K562 (cell line): ENCODE results near the gene EDARADD. TPM values are rescaled to one million over a fixed set of nuclear protein-coding genes. Genes with fewer than 3 reads are reported as not detected.

Source experiments
- ATAC-seq: fragments of 200-7000 bp; cut with Tn5 transposase; 3 replicates; pipeline ENCODE4 v1.9.1; 2020; ENCODE audit warnings: moderate library complexity
- BruUV-seq: library from RNA; stranded (reverse); fragments of 400-500 nt; replicated peaks from 2 replicates; lab custom pipeline; 2021; lab: Mats Ljungman, UMichigan
- CTCF ChIA-PET: fragments of 300-600 bp; formaldehyde crosslinking; extraction: SDS; loops from one replicate; lab custom pipeline; 2021; ENCODE audit warnings: low intra/inter-chr PET ratio; lab: Yijun Ruan, JAX
- POLR2A ChIA-PET: fragments of 300-600, 350-650 bp; sonication (Branson Sonifier 250); formaldehyde crosslinking; extraction: SDS; loops from one replicate; lab custom pipeline; 2021; ENCODE audit warnings: antibody characterized with exemption, inconsistent platforms; lab: Yijun Ruan, JAX
- DNase-seq, 4 experiments: peaks; one replicate each; pipeline versions ENCODE4 v3.0.0 to v3.0.0-alpha.2; 2011 to 2018; ENCODE audit warnings: low spot score in 3 of 4, mixed read lengths in 3 of 4; ENCODE audit errors: extremely low read depth in 1 of 4
- FAIRE-seq: peaks from 2 replicates; lab custom pipeline; 2011; peaks lifted over from hg19 to GRCh38; lab: Jason Lieb, UNC
- H2AFZ ChIP-seq: 2 replicates; pipeline ENCODE4 v1.6.0; 2011; ENCODE audit warnings: low read depth, low read length, control low read depth, inconsistent platforms
- H3K27ac ChIP-seq: fragments of 200-600 bp; 3 replicates; pipeline ENCODE4 v1.8.0; 2011; ENCODE audit warnings: low read depth, mild to moderate bottlenecking, control low read depth, inconsistent platforms, low read length, moderate library complexity, mixed read lengths; ENCODE audit errors: extremely low read depth
- H3K27me3 ChIP-seq, 2 experiments: fragments of 300-600 bp in 1 of 2; 2 replicates in 1 of 2; 3 replicates in 1 of 2; pipeline versions ENCODE4 v1.6.0 to v1.8.0; 2011; ENCODE audit warnings: inconsistent platforms in 2 of 2, low read length in 2 of 2, mild to moderate bottlenecking in 1 of 2, mixed read lengths in 1 of 2, moderate library complexity in 1 of 2; ENCODE audit not compliant: control insufficient read depth in 2 of 2, insufficient read depth in 2 of 2
- H3K36me3 ChIP-seq: fragments of 300-600 bp; 3 replicates; pipeline ENCODE4 v1.8.0; 2011; ENCODE audit warnings: mild to moderate bottlenecking, low read length, inconsistent platforms; ENCODE audit not compliant: control insufficient read depth, insufficient read depth
- H3K4me1 ChIP-seq, 2 experiments: fragments of 200-600 bp in 1 of 2; replicated peaks in 1 of 2; 2 replicates in 1 of 2; 3 replicates in 1 of 2; pipeline versions ENCODE4 v1.5.1 to v1.8.0; 2011; ENCODE audit warnings: inconsistent platforms in 2 of 2, low read length in 2 of 2, mild to moderate bottlenecking in 1 of 2, mixed read lengths in 1 of 2, moderate library complexity in 1 of 2; ENCODE audit not compliant: control insufficient read depth in 2 of 2, insufficient read depth in 2 of 2
- H3K4me2 ChIP-seq: 2 replicates; pipeline ENCODE4 v1.6.1; 2011; ENCODE audit warnings: low read length, control low read depth, inconsistent platforms, mixed read lengths; ENCODE audit not compliant: insufficient read depth
- H3K4me3 ChIP-seq: fragments of 200-600 bp; sonication (generic), shearing (Covaris generic); 2 replicates; pipeline ENCODE4 v1.5.1; 2016; ENCODE audit warnings: control low read depth, inconsistent platforms
- H3K79me2 ChIP-seq: fragments of 200-600 bp; 3 replicates; pipeline ENCODE4 v1.8.0; 2011; ENCODE audit warnings: low read length, inconsistent platforms; ENCODE audit not compliant: control insufficient read depth, insufficient read depth
- H3K9ac ChIP-seq, 2 experiments: 2 replicates each; pipeline versions ENCODE4 v1.6.0 to v1.6.1; 2011; ENCODE audit warnings: low read depth in 2 of 2, low read length in 2 of 2, control low read depth in 1 of 2, inconsistent platforms in 1 of 2, mild to moderate bottlenecking in 1 of 2, mixed read lengths in 1 of 2; ENCODE audit not compliant: insufficient read depth in 1 of 2
- H3K9me1 ChIP-seq: one replicate; pipeline ENCODE4 v1.6.0; 2011; ENCODE audit warnings: inconsistent platforms, mild to moderate bottlenecking, low read length, moderate library complexity; ENCODE audit not compliant: control insufficient read depth, insufficient read depth
- H3K9me3 ChIP-seq: replicated peaks from 2 replicates; pipeline ENCODE4 v1.5.1; 2011; ENCODE audit warnings: low read depth, low read length, inconsistent platforms; ENCODE audit not compliant: control insufficient read depth, insufficient read depth
- H4K20me1 ChIP-seq: replicated peaks from 2 replicates; pipeline ENCODE4 v1.6.1; 2011; ENCODE audit warnings: low read length, inconsistent platforms, mixed read lengths; ENCODE audit not compliant: control insufficient read depth, insufficient read depth
- ATF3 ChIP-seq, 2 experiments: fragments of 450-650 bp in 1 of 2; sonication (generic) in 1 of 2; formaldehyde crosslinking in 1 of 2; IDR thresholded peaks in 1 of 2; conservative IDR thresholded peaks in 1 of 2; 2 replicates each; pipeline versions ENCODE4 v1.6.1 to v1.8.1; 2016 to 2023; ENCODE audit warnings: mild to moderate bottlenecking in 2 of 2, moderate library complexity in 2 of 2, inconsistent platforms in 1 of 2, missing genetic modification reagents in 1 of 2
- ETV6 ChIP-seq, 3 experiments: fragments of 150-350 bp in 1 of 3; sonication (generic) in 1 of 3; formaldehyde crosslinking in 1 of 3; IDR thresholded peaks; 2 replicates each; pipeline versions ENCODE4 v1.6.1 to v1.8.0; 2014 to 2022; ENCODE audit warnings: borderline replicate concordance in 2 of 3, low read depth in 2 of 3, antibody characterized with exemption in 1 of 3, low read length in 1 of 3, mild to moderate bottlenecking in 1 of 3, missing genetic modification reagents in 1 of 3
- HDAC8 ChIP-seq: fragments of 450-650 bp; IDR thresholded peaks from 2 replicates; pipeline ENCODE4 v1.6.1; 2016; ENCODE audit warnings: mild to moderate bottlenecking, missing genetic modification characterization, moderate library complexity, missing compliant biosample characterization
- IRF2 ChIP-seq: sonication (generic); formaldehyde crosslinking; IDR thresholded peaks from 2 replicates; pipeline ENCODE4 v1.8.1; 2022; ENCODE audit warnings: mild to moderate bottlenecking, missing genetic modification reagents
- POLR2AphosphoS5 ChIP-seq: IDR thresholded peaks from 2 replicates; pipeline ENCODE4 v1.6.1; 2011; ENCODE audit warnings: mild to moderate bottlenecking, low read depth, low read length, moderate library complexity; ENCODE audit not compliant: control insufficient read depth, insufficient read depth
- REST ChIP-seq, 2 experiments: fragments of 450-650 bp; formaldehyde crosslinking in 1 of 2; IDR thresholded peaks; 2 replicates each; pipeline versions ENCODE4 v1.4.0 to v1.6.1; 2014 to 2020; ENCODE audit warnings: mild to moderate bottlenecking in 2 of 2, borderline replicate concordance in 1 of 2, low read depth in 1 of 2
- SMARCB1 ChIP-seq: IDR thresholded peaks from 2 replicates; pipeline ENCODE4 v1.6.1; 2011; ENCODE audit warnings: improper control_type of control experiment, low read depth; ENCODE audit not compliant: insufficient read length
- SNIP1 ChIP-seq: fragments of 450-650 bp; IDR thresholded peaks from 2 replicates; pipeline ENCODE4 v1.7.1; 2017; ENCODE audit warnings: low read depth, mild to moderate bottlenecking
- SRSF7 ChIP-seq: fragments of 200-400 bp; formaldehyde crosslinking; optimal IDR thresholded peaks from 2 replicates; pipeline ENCODE3; 2017; ENCODE audit warnings: mild to moderate bottlenecking, low read depth, low read length
- TAL1 ChIP-seq: fragments of 450-650 bp; IDR thresholded peaks from 2 replicates; pipeline ENCODE4 v1.6.1; 2016; ENCODE audit warnings: mild to moderate bottlenecking
- TBP ChIP-seq: optimal IDR thresholded peaks from 2 replicates; pipeline ENCODE3; 2011; ENCODE audit warnings: low read depth, low read length, improper control_type of control experiment
- ZNF24 ChIP-seq: fragments of 450-650 bp; IDR thresholded peaks from 2 replicates; pipeline ENCODE4 v1.6.1; 2016
- WGBS: fragments of 100-300 bp; shearing (Covaris generic); methylation state at CpG from one replicate; pipeline ENCODE4 v1.1.6; 2016; ENCODE audit warnings: low coverage, mixed read lengths; ENCODE audit not compliant: insufficient coverage; ENCODE audit errors: missing lambda C conversion rate; 5-methylcytosine and 5-hydroxymethylcytosine counted together
- in situ Hi-C: fragments of 300-500 bp; cut with MboI; formaldehyde crosslinking; loops from 4 replicates; pipeline ENCODE4 v1.15.0; 2018; ENCODE audit warnings: inconsistent platforms, mixed read lengths
- intact Hi-C: fragments of 100-400 bp; cut with micrococcal nuclease; formaldehyde crosslinking; loops from 2 replicates; pipeline ENCODE4 v1.14.2; 2022
- polyA plus RNA-seq, 8 experiments: library from polyadenylated mRNA; depleted of rRNA in 4 of 8; stranded (reverse) in 5 of 8; unstranded in 3 of 8; fragments of >200 nt; fragmentation: Nextera tagmentation in 2 of 8; fragmentation: Illumina TruSeq in 1 of 8; extraction: Ambion mirVana in 2 of 8; extraction: Trizol in 1 of 8; gene quantifications; 2 replicates each; pipeline versions ENCODE4 v1.2.1 to v1.2.3, GENCODE V29; 2011 to 2014; ENCODE audit warnings: inconsistent platforms in 1 of 8, missing spikeins in 1 of 8
- total RNA-seq, 7 experiments: library from RNA; depleted of rRNA in 6 of 7; stranded (reverse); fragments of >200 nt in 6 of 7; fragmentation: Illumina TruSeq in 2 of 7; extraction: Trizol in 2 of 7; gene quantifications; 2 replicates each; pipeline versions ENCODE4 v1.2.1 to v1.2.3, GENCODE V29; 2011 to 2021; ENCODE audit warnings: low replicate concordance in 1 of 7

The EDARADD gene
- total and polyA plus RNA-seq, 9 of the 15 experiments (the other 6 are each of a cell fraction or from before 2014, with no cell fraction given) = 0.46 to 32.4 (median 20.6) TPM

- no peak overlapping the region for H3K4me3 ChIP-seq
- H4K20me1 ChIP-seq = no peaks in the 10 kb centered on the region
- TF ChIP-seq ATF3 (IDR thresholded peaks at IDR 0.05) (no peak), ATF3 (CRISPR knock-in tag; conservative IDR thresholded peaks at IDR 0.05) (no peak), TAL1 (no peak), IRF2 (CRISPR knock-in tag) (no peak), ETV6 (IDR thresholded peaks at IDR 0.05; ENCODE audit: borderline replicate concordance in 1 of 2, low read depth in 2 of 2, low read length in 1 of 2) (no peak), ETV6 (CRISPR knock-in tag; IDR thresholded peaks at IDR 0.05; ENCODE audit: borderline replicate concordance) (no peak), REST (IDR thresholded peaks at IDR 0.05; ENCODE audit: borderline replicate concordance) (no peak), REST (CRISPR knock-in tag; IDR thresholded peaks at IDR 0.05; ENCODE audit: low read depth) (no peak), HDAC8 (no peak), SRSF7 (no peak), POLR2AphosphoS5 (no peak), ZNF24 (no peak), TBP (no peak), SMARCB1 (no peak), SNIP1 (no peak)
Observed at GRCh38 chr1:236468625-236469024, 74.5 kb downstream of the EDARADD start.

More at GRCh38 chr1:236468625-236469024, 74.5 kb downstream of the EDARADD start:
- H3K27ac ChIP-seq = no peak overlapping the region
- WGBS = 52% methylated on average over 4 of the region's 4 CpGs
- H3K4me1 ChIP-seq = no peaks in the 10 kb centered on the region
- no peak for FAIRE-seq
- H3K79me2 ChIP-seq = no peaks in the 10 kb centered on the region
- POLR2A ChIA-PET = no interaction called here
- ATAC-seq = no peak
- no peak overlapping the region for H3K9ac ChIP-seq
- H3K27me3 ChIP-seq = no peaks in the 10 kb centered on the region; a peak in 1 of 5 replicates
- CTCF ChIA-PET = no interaction called here
- no peaks in the 10 kb centered on the region for H3K9me3 ChIP-seq
- H3K9me1 ChIP-seq = no peaks in the 10 kb centered on the region
- H2AFZ ChIP-seq = no peak overlapping the region
- DNase-seq = no peak
- peaks cover 3% of the 10 kb centered on the region; the same call in 2 of the 3 replicates for H3K36me3 ChIP-seq
- intact Hi-C loops (no loop called here), in situ Hi-C loops (no loop called here)
- no peak overlapping the region for H3K4me2 ChIP-seq
- no TSS peak for BruUV-seq
